Stimulated activated naive CD8-positive, alpha-beta T cell treated with anti-CD3 and anti-CD28 coated beads, Interleukin-15, Interleukin-2, amounts not matched to agents 100 U/mL and 50 U/mL, for 24 hours (primary cell): ENCODE measurements around the gene DNMT3B.
"Not testable (repeated sequence)": the region's sequence is repeated elsewhere in the genome, so short reads cannot be mapped to it uniquely, and the experiment has no call there.

Experiments
- ATAC-seq: fragments of 150-1000 bp; cut with Tn5 transposase; one replicate; pipeline ENCODE4 v1.10.0; 2021
- DNase-seq: peaks from one replicate; pipeline ENCODE4 v3.0.0; 2021

The DNMT3B gene

GRCh38 chr20:32763202-32764004, 1.2 kb downstream of the DNMT3B start:
- no peak for DNase-seq

GRCh38 chr20:32764005-32764960, 2.1 kb downstream of the DNMT3B start:
- DNase-seq (no peak), ATAC-seq (no peak)

More at GRCh38 chr20:32763202-32764004, 1.2 kb downstream of the DNMT3B start:
- no peak for ATAC-seq

GRCh38 chr20:32765230-32765875, 3.2 kb downstream of the DNMT3B start:
- DNase-seq, ATAC-seq: not testable (repeated sequence)

DNA sequence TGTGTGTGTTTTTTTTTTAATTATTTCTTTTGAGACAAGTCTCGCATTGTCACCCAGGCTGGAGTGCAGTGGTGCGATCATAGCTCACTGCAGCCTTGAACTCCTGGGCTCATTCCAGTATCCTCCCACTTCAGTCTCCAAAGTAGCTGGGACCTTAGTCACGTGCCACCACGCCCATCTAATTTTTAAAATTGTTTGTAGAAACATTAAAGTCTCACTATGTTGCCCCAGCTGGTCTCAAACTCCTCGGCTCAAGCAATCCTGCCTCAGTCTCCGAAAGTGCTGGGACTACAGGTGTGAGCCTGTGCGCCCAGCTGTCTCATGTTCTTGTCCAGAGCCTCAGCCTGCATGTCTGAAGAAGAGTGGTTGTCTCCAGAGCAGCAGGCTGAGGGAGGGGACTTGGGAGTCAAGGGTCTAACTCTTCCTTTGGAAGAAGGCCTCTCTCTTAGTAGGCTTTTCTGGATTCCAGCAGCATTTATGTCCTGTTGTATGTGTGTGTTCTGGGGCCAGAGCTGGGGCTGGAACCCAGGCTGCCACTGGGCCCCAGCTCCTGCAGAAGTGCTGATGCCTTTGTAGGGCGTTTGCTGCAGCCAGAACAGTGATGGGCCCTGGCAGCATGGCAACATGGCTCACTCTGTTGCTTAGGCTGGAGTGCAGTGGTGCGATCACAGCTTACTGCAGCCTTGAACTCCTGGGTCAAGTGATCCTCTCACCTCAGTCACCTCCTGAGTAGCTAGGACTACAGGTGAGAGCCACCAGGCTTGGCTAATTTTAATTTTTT, 5.4 kb downstream of the DNMT3B start:
- no peak for ATAC-seq
- DNase-seq = no peak

DNA sequence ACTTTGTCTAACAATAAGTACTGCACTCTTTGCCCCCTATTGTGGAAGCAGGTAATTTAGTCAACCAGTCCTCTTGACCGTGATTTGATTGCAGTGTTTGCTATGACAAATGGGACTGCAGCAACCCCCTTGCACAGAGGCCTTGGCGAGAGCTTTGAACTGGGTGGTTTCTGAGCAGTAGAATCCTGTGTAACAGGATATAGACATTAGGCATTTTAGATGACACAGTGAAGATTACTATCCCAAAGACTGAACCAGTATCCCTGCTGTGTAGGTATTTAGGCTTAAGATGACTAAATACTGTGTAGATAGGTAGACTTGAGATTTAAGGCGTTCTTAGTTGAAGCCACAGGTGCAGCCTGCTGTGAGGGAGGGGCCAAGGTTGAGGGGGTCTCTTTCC, 9.9 kb downstream of the DNMT3B start:
- no peak for DNase-seq
- ATAC-seq = no peak

DNA sequence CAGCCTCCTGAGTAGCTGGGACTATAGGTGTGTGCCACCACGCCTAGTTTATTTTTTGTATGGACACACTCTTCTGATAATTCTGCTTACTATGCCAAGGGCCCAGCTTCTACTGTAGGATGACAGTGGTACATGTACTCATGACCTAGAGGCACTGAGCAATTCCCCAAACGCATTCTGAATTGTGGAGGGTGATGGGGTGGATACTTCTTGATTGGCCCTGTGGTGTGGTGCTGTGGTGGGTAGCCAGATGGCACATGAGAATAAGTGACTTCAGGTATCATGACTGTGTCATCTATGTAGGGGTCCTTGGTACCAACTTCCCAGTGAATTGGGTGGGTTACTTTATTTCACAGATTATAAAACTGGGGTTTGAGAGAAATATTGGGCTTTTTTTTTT, 11.0 kb downstream of the DNMT3B start:
- DNase-seq = no peak
- no peak for ATAC-seq

DNA sequence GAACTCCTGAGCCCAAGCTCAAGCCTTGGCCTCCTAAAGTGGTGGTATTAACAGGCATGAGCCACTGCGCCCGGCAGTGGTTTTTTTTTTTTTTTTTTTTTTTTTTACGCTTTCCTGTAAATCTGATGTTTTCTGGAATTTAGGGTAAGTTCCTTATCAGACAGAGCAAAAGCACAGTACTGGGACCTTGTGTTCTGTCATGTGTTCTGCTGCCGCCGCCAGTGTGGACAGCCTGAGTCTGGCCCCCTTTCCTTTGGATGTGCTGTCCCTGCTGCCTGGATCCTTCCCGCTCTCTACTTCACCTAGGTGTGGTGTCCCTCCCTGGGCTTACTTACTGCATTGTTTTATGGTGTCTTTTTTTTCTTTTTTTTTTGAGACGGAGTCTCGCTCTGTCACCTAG, 11.7 kb downstream of the DNMT3B start:
- DNase-seq (no peak), ATAC-seq (no peak)

- ATAC-seq (peak; percentile 47), DNase-seq (peak; percentile 23)
These were observed 13.3 kb downstream of the DNMT3B start for GRCh38 chr20:32775336-32775991.

GRCh38 chr20:32777177-32777956, 15.2 kb downstream of the DNMT3B start:
- no peak for ATAC-seq
- DNase-seq = no peak

GRCh38 chr20:32779500-32780211, 17.5 kb downstream of the DNMT3B start:
- DNase-seq = no peak

GRCh38 chr20:32780278-32780677, 18.1 kb downstream of the DNMT3B start:
- ATAC-seq (no peak), DNase-seq (no peak)

More at GRCh38 chr20:32779500-32780211, 17.5 kb downstream of the DNMT3B start:
- ATAC-seq = no peak

DNA sequence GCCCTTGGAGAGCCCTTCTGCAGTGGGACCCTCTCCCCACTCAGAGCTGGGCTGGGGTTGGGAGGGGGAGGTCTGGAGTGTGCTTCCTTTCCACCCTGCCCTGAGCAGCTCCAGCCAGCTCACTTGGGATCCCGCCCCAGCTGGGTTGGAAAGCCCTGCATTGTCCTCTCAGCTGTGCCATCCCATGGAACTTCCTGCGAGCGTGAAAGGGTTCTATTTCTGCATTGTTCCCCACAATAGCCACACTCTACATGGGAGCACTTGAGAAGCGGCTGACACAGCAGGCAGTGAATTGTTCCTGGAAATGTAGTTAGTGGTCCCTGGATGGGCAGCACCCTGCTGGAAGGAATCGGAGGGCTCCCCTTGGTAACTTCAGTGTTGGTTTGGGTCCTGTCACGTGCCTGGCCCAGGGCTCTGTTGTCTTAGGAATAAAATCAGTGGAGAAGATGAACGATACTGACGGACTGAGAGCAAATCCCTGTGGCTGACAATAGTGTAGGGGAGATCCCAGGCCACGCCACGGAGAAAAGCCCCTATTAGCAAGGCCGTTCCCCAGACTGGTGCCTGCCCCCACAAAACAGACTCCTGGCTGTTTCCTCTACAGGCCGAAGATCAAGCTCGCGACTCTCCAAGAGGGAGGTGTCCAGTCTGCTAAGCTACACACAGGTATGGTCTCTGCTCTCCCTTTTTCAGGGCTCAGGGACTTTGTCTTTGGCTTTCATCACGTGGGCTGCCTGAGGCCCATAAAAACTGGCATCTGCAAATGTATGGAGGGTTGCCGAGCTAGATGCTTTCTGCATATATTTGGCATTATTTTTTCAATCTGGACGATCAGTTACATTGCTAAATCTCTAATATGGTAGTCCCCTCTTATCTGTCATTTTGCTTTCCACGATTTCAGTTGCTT, 18.8 kb downstream of the DNMT3B start:
- DNase-seq (no peak), ATAC-seq (no peak)

- DNase-seq (no peak), ATAC-seq (no peak)
These were observed 22.3 kb downstream of the DNMT3B start for GRCh38 chr20:32784369-32785080.

GRCh38 chr20:32786059-32786760, 24.0 kb downstream of the DNMT3B start:
- DNase-seq (no peak), ATAC-seq (no peak)

DNA sequence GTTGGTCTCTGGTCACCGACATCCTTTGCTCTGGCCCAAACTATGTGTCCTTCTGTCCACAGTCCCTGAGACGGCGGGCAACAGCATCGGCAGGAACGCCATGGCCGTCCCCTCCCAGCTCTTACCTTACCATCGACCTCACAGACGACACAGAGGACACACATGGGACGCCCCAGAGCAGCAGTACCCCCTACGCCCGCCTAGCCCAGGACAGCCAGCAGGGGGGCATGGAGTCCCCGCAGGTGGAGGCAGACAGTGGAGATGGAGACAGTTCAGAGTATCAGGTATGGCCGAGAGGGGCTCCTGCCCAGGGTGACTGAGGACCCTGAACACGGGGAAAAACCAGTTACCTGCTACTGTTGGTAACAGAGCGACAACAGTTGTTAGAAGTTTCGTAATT, 25.0 kb downstream of the DNMT3B start:
- ATAC-seq = no peak
- DNase-seq = no peak

GRCh38 chr20:32789896-32790750, 27.9 kb downstream of the DNMT3B start:
- DNase-seq (peak; percentile 79), ATAC-seq (peak; percentile 71)
